Adipose tissue (tissue), 3 donors: ENCODE measurements around the gene ASS1. TPM values are rescaled to one million over a fixed set of nuclear protein-coding genes. Genes with fewer than 3 reads are reported as not detected.

Source experiments
- H3K27ac ChIP-seq: one replicate; pipeline ENCODE4 v1.5.1; 2013; ENCODE audit warnings: low read depth, low read length
- WGBS, 3 donors: extraction: QIAGEN DNeasy Blood & Tissue Kit; methylation state at CpG; one replicate each; pipeline ENCODE4 v1.1.7; 2013; 5-methylcytosine and 5-hydroxymethylcytosine counted together
- polyA plus RNA-seq, 3 donors: library from polyadenylated mRNA; stranded (reverse); fragments of 200-250 nt; gene quantifications; one replicate each; pipeline ENCODE4 v1.2.3, GENCODE V29; 2013
- donor health status: healthy with polysubstance abuse.
- donor health status: Bipolar disorder and iron deficiency.
- donor health status: healthy.

The ASS1 gene
- polyA plus RNA-seq, 3 donors, result 90.1 to 700 (median 349) TPM

DNA sequence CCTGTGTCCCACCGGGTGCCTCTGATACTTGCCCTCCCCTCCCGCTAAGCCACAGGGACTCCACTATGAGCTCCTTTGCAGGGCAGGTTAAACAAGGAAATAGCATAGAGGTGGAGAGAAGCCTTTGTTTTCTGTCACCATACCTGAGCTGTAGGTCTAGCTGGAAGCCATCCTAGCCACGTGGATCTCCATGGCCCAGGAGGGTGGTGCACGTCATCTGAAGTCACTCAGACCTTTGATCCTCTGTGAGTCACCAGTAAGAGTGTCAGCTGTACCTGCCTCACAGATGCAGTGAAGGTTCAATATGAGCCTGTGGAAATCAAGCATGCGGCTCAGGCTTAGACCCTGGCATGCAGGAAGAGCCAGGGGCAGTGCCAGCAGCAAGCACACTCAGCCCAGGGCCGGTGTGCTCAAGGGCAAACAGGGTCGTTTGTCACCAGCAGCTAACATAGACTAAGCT is 55.1 kb downstream of the ASS1 start:
- no peak overlapping the region for H3K27ac ChIP-seq
- WGBS, 3 donors, result 40 to 78% (median 72%) methylated on average over 7 of the region's 7 CpGs

GRCh38 chr9:130500340-130501180 is 55.8 kb downstream of the ASS1 start:
- no peak overlapping the region for H3K27ac ChIP-seq
- 78 to 84% (median 78%) methylated on average over 12 of the region's 12 CpGs for WGBS, 3 donors

DNA sequence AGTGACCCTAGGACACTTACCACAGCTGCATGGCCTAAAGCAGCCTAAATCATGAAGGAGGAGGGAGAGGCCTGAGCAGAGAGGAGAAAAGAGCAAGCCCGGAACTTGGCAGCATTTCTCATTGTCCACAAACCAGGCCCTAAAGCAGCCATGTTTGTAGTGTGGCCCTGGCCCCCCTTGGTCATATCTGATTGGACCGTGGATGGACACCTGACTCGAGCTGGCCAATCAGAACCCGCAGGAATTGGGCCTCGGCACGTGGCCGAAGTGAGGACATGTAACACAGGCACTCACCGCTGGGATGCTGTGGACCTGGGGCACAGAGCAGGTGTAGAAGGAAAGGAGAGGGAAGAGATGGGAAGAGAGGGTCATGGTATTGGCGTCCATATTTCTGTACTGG is 56.9 kb downstream of the ASS1 start:
- no peak overlapping the region for H3K27ac ChIP-seq
- WGBS, 3 donors, result 91 to 96% (median 93%) methylated on average over 9 of the region's 9 CpGs

DNA sequence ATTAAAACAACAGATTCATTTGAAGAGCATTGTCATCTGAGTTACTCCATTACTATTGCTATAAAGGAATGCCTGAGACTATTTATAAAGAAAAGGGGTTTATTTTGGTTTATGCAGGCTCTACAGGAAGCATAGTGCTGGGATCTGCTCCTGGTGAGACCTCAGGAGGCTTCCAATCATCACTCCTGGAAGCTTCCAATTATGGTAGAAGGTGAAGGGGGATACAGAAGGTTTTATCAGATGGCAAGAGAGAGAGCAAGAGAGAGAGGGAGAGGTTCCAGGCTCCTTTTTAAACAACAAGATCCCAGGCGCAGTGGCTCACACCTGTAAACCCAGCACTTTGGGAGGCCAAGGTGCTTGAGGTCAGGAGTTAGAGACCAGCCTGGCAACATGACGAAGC is 63.5 kb downstream of the ASS1 start:
- WGBS, 3 donors, result 41 to 78% (median 76%) methylated on average over 2 of the region's 2 CpGs
- no peak overlapping the region for H3K27ac ChIP-seq

- no peak overlapping the region for H3K27ac ChIP-seq
- WGBS, 3 donors, result 89 to 90% (median 90%) methylated on average over 4 of the region's 4 CpGs
These were observed 67.4 kb downstream of the ASS1 start for GRCh38 chr9:130512199-130512598.

DNA sequence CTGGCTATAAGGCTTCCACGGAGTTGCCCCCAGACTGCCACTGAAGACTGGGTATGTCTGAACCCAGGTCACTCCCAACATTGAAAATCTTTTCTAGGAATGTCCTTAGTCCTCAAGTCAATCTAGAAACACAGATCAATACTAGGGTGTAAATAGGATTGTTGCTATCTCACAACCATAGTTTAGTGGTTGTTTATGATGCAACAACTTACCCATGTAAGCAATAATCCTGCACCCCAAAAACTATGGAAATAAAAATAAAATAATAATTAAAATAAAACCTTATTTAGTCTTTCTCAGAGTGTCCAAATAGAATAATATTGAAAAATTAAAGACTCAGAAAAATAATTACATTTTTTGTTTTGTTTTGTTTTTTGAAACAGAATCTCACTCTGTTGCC is 68.3 kb downstream of the ASS1 start:
- WGBS, 3 donors, result 81 to 92% (median 90%) methylated on average over 1 of the region's 1 CpG
- no peak overlapping the region for H3K27ac ChIP-seq

DNA sequence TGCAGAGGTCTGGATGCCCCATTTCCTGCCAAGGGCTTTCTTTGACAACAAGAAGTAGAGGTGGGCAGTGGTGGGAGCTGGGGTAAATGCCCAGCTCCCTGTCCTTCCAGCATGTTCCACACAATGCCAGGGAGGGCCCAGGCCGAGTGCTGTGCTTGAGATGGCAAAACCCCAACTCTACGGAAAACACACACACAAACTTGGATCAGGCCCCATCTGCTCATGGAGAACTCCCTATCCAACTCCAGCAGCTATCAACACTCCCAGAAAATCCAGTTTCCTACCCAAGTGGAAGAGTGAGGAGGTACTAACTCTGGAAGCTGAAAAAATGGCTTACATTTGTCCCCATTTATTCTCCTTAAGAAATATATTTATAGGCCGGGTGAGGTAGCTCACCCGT is 73.5 kb downstream of the ASS1 start:
- 88 to 89% (median 88%) methylated on average over 4 of the region's 4 CpGs for WGBS, 3 donors
- H3K27ac ChIP-seq, result no peak overlapping the region

DNA sequence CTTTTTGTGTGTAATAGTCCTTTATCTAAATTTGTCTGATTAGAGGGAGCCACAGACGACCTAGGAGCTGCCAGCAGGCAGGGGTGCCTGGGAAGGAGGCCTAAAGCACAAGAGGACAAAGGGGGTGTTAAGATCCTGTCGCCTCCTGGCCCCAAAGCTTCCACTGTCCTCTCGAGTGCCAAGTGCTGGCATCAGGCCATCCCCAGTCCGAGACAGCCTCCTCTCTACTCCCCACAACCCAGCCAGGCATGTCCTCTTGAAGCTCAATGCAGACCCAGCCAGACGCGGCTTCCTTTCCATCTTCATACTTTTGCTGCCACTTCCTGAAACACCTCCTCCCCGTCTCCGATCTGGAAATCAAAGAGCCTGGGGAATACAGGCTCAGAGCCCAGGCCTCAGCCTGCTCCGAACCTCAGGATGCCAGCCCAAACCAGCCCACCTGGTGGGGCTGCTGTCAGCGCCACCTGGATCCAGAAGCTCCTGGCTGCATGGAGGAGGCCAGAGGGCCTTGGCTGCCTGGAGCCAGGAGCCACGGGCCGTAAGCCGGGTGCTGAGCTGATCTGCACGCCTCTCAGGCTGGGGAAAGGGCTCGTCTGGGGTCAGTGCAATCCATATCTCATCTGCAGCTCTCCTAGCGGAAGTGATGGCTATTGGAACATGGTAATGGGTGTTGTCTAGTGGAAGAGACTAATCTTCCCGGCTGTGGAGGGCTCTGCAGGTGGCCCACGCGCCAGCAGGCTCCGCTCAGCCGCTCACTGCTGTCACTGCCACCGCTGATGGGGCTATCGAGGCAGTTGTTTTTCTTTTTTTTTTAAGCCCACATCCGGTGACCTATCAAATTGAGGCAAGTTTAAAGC is 74.4 kb downstream of the ASS1 start:
- no peak overlapping the region for H3K27ac ChIP-seq
- WGBS, 3 donors, result 71 to 78% (median 74%) methylated on average over 24 of the region's 24 CpGs

GRCh38 chr9:130519927-130520326 is 75.2 kb downstream of the ASS1 start:
- H3K27ac ChIP-seq, result no peak overlapping the region
- WGBS, 3 donors, result 88 to 94% (median 89%) methylated on average over 5 of the region's 5 CpGs

DNA sequence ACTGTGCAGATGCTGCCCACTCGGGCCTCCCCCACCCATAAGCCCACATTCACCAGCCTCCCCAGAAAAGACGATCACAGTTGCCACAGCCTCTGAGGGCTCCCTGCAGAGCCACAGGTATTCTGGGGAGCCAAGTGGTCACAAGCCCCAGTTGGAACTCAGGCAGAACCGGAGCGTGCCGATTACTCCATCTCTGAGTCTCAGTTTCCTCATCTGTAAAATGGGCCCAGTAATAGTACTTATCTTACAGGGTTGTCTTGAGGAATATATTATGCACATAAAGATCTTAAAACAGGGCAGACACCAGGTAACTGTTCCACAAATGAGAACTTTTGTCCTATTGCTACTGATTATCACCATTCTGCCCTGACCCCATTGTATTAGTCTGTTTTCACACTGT is 77.0 kb downstream of the ASS1 start:
- no peak overlapping the region for H3K27ac ChIP-seq
- 80 to 95% (median 82%) methylated on average over 5 of the region's 5 CpGs for WGBS, 3 donors

GRCh38 chr9:130522233-130522808 is 77.6 kb downstream of the ASS1 start:
- 57 to 77% (median 59%) methylated on average over 7 of the region's 7 CpGs for WGBS, 3 donors

GRCh38 chr9:130523921-130524320 is 79.2 kb downstream of the ASS1 start:
- H3K27ac ChIP-seq, result no peak overlapping the region
- 43 to 56% (median 53%) methylated on average over 12 of the region's 12 CpGs for WGBS, 3 donors

More at GRCh38 chr9:130522233-130522808, 77.6 kb downstream of the ASS1 start:
- no peak overlapping the region for H3K27ac ChIP-seq

GRCh38 chr9:130526193-130526853 is 81.6 kb downstream of the ASS1 start:
- WGBS, 3 donors, result 76 to 81% (median 77%) methylated on average over 18 of the region's 18 CpGs

GRCh38 chr9:130526854-130527650 is 82.3 kb downstream of the ASS1 start:
- H3K27ac ChIP-seq, result no peak overlapping the region
- WGBS, 3 donors, result 56 to 74% (median 71%) methylated on average over 31 of the region's 31 CpGs

More at GRCh38 chr9:130526193-130526853, 81.6 kb downstream of the ASS1 start:
- no peak overlapping the region for H3K27ac ChIP-seq

- WGBS, 3 donors, result 70 to 77% (median 76%) methylated on average over 13 of the region's 13 CpGs
- H3K27ac ChIP-seq, result no peak overlapping the region
These were observed 83.0 kb downstream of the ASS1 start for GRCh38 chr9:130527651-130528310.

- no peak overlapping the region for H3K27ac ChIP-seq
- 86 to 87% (median 86%) methylated on average over 8 of the region's 8 CpGs for WGBS, 3 donors
These were observed 83.9 kb downstream of the ASS1 start for GRCh38 chr9:130528674-130529073.

DNA sequence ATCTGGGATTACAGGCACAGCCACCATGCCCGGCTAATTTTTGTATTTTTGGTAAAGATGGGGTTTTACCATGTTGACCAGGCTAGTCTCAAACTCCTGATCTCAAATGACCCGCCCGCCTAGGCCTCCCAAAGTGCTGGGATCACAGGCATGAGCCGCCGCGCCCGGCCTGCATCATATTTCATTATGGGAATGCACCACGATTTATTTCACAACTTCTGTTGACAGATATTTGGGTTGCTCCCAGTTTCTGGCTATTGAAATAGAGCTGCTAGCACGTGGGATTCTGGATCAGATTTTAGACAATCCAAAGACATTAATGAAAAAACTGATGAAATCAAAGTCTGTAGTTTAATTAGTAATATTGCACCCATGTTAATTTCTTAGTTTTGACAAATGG is 86.2 kb downstream of the ASS1 start:
- WGBS, 3 donors, result 44 to 51% (median 48%) methylated on average over 9 of the region's 9 CpGs

More for the DNA sequence above, 86.2 kb downstream of the ASS1 start:
- H3K27ac ChIP-seq, result no peak overlapping the region
